ENCODE results near the gene SUPT4H1.
A peak's percentile ranks its signal among the peaks of the same experiment; 100 is the strongest.
"Not testable (repeated sequence)": the region's sequence is repeated elsewhere in the genome, so short reads cannot be mapped to it uniquely, and the experiment has no call there.

The SUPT4H1 gene

DNA sequence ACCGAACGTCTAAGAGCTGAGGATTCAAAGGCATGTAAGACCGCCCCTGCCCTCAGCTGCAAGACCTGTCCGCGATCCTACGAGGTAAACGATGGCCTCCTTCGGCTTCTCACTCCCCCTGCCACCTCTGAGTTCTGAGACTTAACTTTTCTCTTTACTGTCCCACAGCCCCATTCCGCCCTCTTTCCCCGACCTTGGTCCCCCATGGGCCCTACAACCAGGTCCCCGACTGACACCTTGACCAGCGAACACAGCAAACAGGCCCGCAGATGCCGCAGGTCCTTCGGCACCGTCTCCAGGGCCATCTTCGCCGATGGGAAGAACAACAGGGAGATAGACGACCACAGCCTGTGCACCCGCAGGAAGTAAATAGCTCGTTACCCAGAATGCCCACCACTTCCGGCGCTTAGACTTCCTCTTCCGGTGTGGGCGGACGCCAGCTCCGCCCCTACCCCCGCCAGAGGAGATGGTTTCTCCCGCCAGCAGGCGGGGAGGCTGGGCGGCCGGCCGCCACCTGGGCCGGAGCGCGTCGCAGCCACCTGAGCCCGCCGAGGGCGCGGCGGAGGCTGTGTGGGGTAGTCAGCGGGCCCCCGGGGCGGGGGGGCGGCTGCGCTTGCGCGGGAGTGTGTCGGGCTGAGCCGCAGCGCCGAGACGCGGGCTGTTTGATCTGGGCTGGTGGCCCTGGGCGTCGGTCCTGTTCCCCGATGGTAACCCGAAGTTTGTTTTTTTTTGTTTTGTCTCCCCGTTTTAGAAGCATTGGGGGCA, at the start of gene SUPT4H1:
Gene SUPT4H1, minus strand, starts transcription at position 371 of the 765 bp plus-strand sequence. Its CDS starts 66 bp downstream, at position 305.
- peak within 1 kb of the TSS; percentile 75 for H3K4me3 ChIP-seq (ENCODE audit: low read depth, low read length)
- TF ChIP-seq CTCF (IDR thresholded peaks at IDR 0.05; ENCODE audit: borderline replicate concordance, insufficient read depth, low read depth, low read length): no peak

- no peak overlapping the region for H3K4me3 ChIP-seq (ENCODE audit: low read depth, low read length)
- TF ChIP-seq CTCF (IDR thresholded peaks at IDR 0.05; ENCODE audit: borderline replicate concordance, insufficient read depth, low read depth, low read length): no peak
These were observed 49.3 kb upstream of the SUPT4H1 start for GRCh38 chr17:58401287-58401686.

DNA sequence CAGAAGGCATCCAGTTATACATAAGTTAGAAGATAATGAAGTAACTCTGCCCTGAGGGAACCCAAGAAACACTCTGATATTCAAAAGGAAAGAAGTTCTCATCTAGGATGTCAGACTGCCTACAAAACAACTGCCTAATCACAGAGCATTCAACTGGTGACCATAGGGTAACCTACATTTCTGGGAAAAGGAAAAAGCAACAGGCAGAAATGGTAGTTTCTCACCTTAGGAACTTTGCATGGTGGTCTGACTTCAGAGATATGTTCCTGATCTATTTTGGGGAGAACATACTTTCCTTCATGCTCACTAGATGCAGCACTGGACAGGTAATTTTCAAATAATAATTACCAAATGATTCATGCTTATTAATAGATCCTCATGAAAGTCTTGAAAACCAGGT, 48.8 kb upstream of the SUPT4H1 start:
- H3K4me3 ChIP-seq (ENCODE audit: low read depth, low read length): no peak overlapping the region
- no peak for TF ChIP-seq CTCF (IDR thresholded peaks at IDR 0.05; ENCODE audit: borderline replicate concordance, insufficient read depth, low read depth, low read length)

- no peak for TF ChIP-seq CTCF (IDR thresholded peaks at IDR 0.05; ENCODE audit: borderline replicate concordance, insufficient read depth, low read depth, low read length)
- H3K4me3 ChIP-seq (ENCODE audit: low read depth, low read length): no peak overlapping the region
These were observed 48.0 kb upstream of the SUPT4H1 start for GRCh38 chr17:58399974-58400373.

DNA sequence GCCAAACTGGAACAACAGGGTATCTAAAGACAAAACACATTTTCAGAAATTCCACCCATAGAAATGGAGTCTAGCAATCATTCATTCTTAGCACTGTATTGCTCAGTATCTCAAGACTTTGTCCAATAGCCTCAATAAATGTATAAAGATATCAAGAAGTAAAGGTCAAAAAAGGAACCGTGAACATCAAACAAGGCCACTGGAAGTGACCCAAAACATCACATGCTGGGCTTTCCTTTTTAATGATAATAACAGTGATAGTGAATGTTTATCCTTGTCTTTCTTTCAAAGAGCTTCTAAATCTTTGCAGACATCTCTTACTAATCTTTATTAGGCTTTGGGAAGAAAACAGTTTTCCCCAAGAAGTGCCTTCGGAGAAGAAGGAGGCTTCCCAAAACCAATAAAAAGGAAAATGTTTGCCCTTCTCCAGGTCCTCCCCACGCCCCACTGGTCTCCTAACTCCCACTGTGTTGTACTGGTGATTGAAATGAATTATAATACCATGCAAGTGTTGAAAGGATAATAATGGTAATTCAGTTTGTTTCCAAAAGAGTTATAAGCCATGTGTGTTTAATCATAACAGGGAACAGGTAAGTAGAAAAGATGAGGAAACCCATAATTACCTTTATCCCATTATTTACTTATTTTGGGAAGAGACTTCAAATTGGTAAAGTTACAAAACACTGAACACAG, 46.7 kb upstream of the SUPT4H1 start:
- no peak for TF ChIP-seq CTCF (IDR thresholded peaks at IDR 0.05; ENCODE audit: borderline replicate concordance, insufficient read depth, low read depth, low read length)
- H3K4me3 ChIP-seq (ENCODE audit: low read depth, low read length): no peak overlapping the region

GRCh38 chr17:58397421-58397820, 45.4 kb upstream of the SUPT4H1 start:
- H3K4me3 ChIP-seq (ENCODE audit: low read depth, low read length): not testable (repeated sequence)

GRCh38 chr17:58396173-58396572, 44.2 kb upstream of the SUPT4H1 start:
- no peak overlapping the region for H3K4me3 ChIP-seq (ENCODE audit: low read depth, low read length)
- TF ChIP-seq CTCF (IDR thresholded peaks at IDR 0.05; ENCODE audit: borderline replicate concordance, insufficient read depth, low read depth, low read length): no peak
